ENCODE data around the gene EMC1.
"Not testable (repeated sequence)": the region's sequence is repeated elsewhere in the genome, so short reads cannot be mapped to it uniquely, and the experiment has no call there.

EMC1 gene

GRCh38 chr1:19251305-19252196 is at the start of gene EMC1, which contains the start of gene MRTO4:
Gene EMC1 (minus strand): TSS chr1:19251524. CDS start chr1:19251509, 15 bp downstream.
Gene MRTO4 (plus strand): TSS chr1:19251805. CDS start chr1:19251836, 31 bp downstream.
- DNase-seq (ENCODE audit: low spot score): peak; percentile 85

- DNase-seq (ENCODE audit: low spot score): no peak
These were observed 48.9 kb upstream of the EMC1 start for GRCh38 chr1:19300211-19300610.

GRCh38 chr1:19294638-19295037 is 43.3 kb upstream of the EMC1 start:
- DNase-seq (ENCODE audit: low spot score): no peak

- no peak for DNase-seq (ENCODE audit: low spot score)
These were observed 37.9 kb upstream of the EMC1 start for GRCh38 chr1:19289244-19289643.

GRCh38 chr1:19288324-19289241 is 37.3 kb upstream of the EMC1 start, which contains the start of gene AKR7A3:
Gene AKR7A3 (minus strand): TSS chr1:19288770. CDS start chr1:19288709, 61 bp downstream.
- DNase-seq (ENCODE audit: low spot score): peak; percentile 58

- no peak for DNase-seq (ENCODE audit: low spot score)
These were observed 36.3 kb upstream of the EMC1 start for GRCh38 chr1:19287436-19288185.

GRCh38 chr1:19285807-19286206 is 34.5 kb upstream of the EMC1 start:
- DNase-seq (ENCODE audit: low spot score): not testable (repeated sequence)

- not testable (repeated sequence) for DNase-seq (ENCODE audit: low spot score)
These were observed 34.0 kb upstream of the EMC1 start for GRCh38 chr1:19285366-19285765.

- no peak for DNase-seq (ENCODE audit: low spot score)
These were observed 33.6 kb upstream of the EMC1 start for GRCh38 chr1:19284881-19285280.

GRCh38 chr1:19283891-19284290 is 32.6 kb upstream of the EMC1 start:
- DNase-seq (ENCODE audit: low spot score): no peak

GRCh38 chr1:19274636-19275035 is 23.3 kb upstream of the EMC1 start:
- no peak for DNase-seq (ENCODE audit: low spot score)

- not testable (repeated sequence) for DNase-seq (ENCODE audit: low spot score)
These were observed 22.7 kb upstream of the EMC1 start for GRCh38 chr1:19273844-19274531.

GRCh38 chr1:19273106-19273843 is 22.0 kb upstream of the EMC1 start:
- DNase-seq (ENCODE audit: low spot score): no peak

- DNase-seq (ENCODE audit: low spot score): no peak
These were observed 20.7 kb upstream of the EMC1 start for GRCh38 chr1:19272064-19272463.

GRCh38 chr1:19270343-19270730 is 19.0 kb upstream of the EMC1 start:
- DNase-seq (ENCODE audit: low spot score): not testable (repeated sequence)

GRCh38 chr1:19269427-19270342 is 18.4 kb upstream of the EMC1 start:
- not testable (repeated sequence) for DNase-seq (ENCODE audit: low spot score)

GRCh38 chr1:19268445-19268844 is 17.1 kb upstream of the EMC1 start:
- no peak for DNase-seq (ENCODE audit: low spot score)

- no peak for DNase-seq (ENCODE audit: low spot score)
These were observed 11.4 kb upstream of the EMC1 start for GRCh38 chr1:19262744-19263143.

GRCh38 chr1:19262047-19262446 is 10.7 kb upstream of the EMC1 start:
- no peak for DNase-seq (ENCODE audit: low spot score)

Data from CD4-positive, alpha-beta T cell treated with Interleukin-2 at 100 ng/mL for 4 hours (primary cell).